ENCODE measurements around the gene RTL5.

- TF ChIP-seq SP1 (IDR thresholded peaks at IDR 0.05) (no peak), ZNF384 (IDR thresholded peaks at IDR 0.05) (no peak), FOXK2 (IDR thresholded peaks at IDR 0.05) (no peak), FOXM1 (IDR thresholded peaks at IDR 0.05; ENCODE audit: borderline replicate concordance) (no peak)
Observed at GRCh38 chrX:72094894-72095293, 36.8 kb downstream of the RTL5 start.

All from HEK293T (cell line).